Measurements from ENCODE around the gene ACADS. TPM values are rescaled to one million over a fixed set of nuclear protein-coding genes. Genes with fewer than 3 reads are reported as not detected.

ACADS gene
- total RNA-seq, 1 experiment from 2014 or later = 2.1 TPM

GRCh38 chr12:120686690-120687577 lies 38.7 kb upstream of the ACADS start, which contains the start of gene MLEC:
Gene MLEC (plus strand): TSS chr12:120687149. CDS start chr12:120687297, 148 bp downstream.
- peak; percentile 98 for DNase-seq (ENCODE audit: unreplicated experiment)
- Mint-ChIP-seq H3K27me3 (ENCODE audit: insufficient read depth, unreplicated experiment) (no peaks in the 10 kb centered on the region), H3K27ac (ENCODE audit: low read depth, unreplicated experiment) (peak within 1 kb of the TSS; percentile 86), H3K9me3 (ENCODE audit: unreplicated experiment) (no peaks in the 10 kb centered on the region), H3K4me1 (ENCODE audit: insufficient read depth, unreplicated experiment) (peaks cover 27% of the 10 kb centered on the region), H3K4me3 (ENCODE audit: unreplicated experiment) (peak within 1 kb of the TSS; percentile 87), H3K36me3 (ENCODE audit: insufficient read depth, unreplicated experiment) (peaks cover 2% of the 10 kb centered on the region)
- TF ChIP-seq CTCF (IDR thresholded peaks at IDR 0.05; ENCODE audit: unreplicated experiment) = no peak
- ChIA-PET POLR2A (interaction anchor here (0.6 to 5.8 kb wide), 17 partner anchors 11 to 320 kb away, joined by 3 to 46 read pairs (median 4); partner anchors contain the start of genes COQ5, POP5 and UNC119B), CTCF (interaction anchor here (0.5 to 2.6 kb wide), 4 partner anchors 16 to 567 kb away, joined by 3 to 14 read pairs (median 6); no protein-coding TSS in a partner anchor)
- BruUV-seq (replicated peaks) = no TSS peak
- intact Hi-C loops (cut with micrococcal nuclease) = loop anchor here (1.0 to 2.0 kb wide), 2 partner anchors 40 to 284 kb away; no protein-coding TSS in a partner anchor

GRCh38 chr12:120687578-120688289 lies 37.9 kb upstream of the ACADS start:
- ChIA-PET CTCF (interaction anchor here (0.5 to 2.6 kb wide), 12 partner anchors 14 to 568 kb away, joined by 3 to 14 read pairs (median 3); partner anchors contain the start of gene POP5), POLR2A (interaction anchor here (0.6 to 5.8 kb wide), 13 partner anchors 10 to 1304 kb away, joined by 3 to 46 read pairs (median 4); partner anchors contain the start of genes POP5 and UNC119B)
- no peaks in the 10 kb centered on the region for H3K9me3 Mint-ChIP-seq (ENCODE audit: unreplicated experiment)
- intact Hi-C loops (cut with micrococcal nuclease) = loop anchor here (1.0 to 2.0 kb wide), 3 partner anchors 41 to 284 kb away; partner anchors contain the start of gene POP5
- peaks cover 35% of the 10 kb centered on the region for H3K4me1 Mint-ChIP-seq (ENCODE audit: insufficient read depth, unreplicated experiment)
- peak overlapping the region; percentile 87 for H3K4me3 Mint-ChIP-seq (ENCODE audit: unreplicated experiment)
- TF ChIP-seq CTCF (IDR thresholded peaks at IDR 0.05; ENCODE audit: unreplicated experiment) = no peak
- peaks cover 10% of the 10 kb centered on the region for H3K36me3 Mint-ChIP-seq (ENCODE audit: insufficient read depth, unreplicated experiment)
- DNase-seq (ENCODE audit: unreplicated experiment) = no peak
- H3K27ac Mint-ChIP-seq (ENCODE audit: low read depth, unreplicated experiment) = peak overlapping the region; percentile 84
- BruUV-seq (replicated peaks) = no TSS peak
- no peaks in the 10 kb centered on the region for H3K27me3 Mint-ChIP-seq (ENCODE audit: insufficient read depth, unreplicated experiment)

DNA sequence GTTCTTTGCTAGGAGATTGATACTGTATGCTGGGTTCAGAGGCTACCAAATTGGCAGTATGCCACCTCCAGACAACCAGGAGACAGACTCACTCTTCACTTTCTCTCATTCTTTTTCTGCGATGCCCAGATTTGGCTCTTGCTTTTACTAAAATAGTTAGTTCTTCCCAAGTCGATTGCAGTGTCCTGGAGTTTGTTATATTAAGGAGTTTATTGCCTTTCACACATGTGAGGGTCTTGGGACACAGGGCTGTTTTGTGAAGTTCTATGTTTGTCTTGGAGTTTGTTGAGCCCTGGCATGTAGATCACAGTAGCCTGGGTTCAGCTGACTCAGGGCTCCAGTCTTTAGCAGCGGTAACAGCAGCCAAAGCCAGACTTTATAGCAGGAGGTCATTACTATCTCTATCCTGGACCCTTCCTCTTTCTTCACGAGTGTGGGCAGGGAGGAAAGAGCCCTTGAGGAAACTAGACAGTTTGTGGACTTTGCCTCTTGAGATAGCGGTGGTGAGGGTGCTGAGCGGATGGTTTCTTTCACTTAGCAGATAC lies 37.0 kb upstream of the ACADS start:
- POLR2A ChIA-PET = interaction anchor here (0.5 to 5.8 kb wide), 9 partner anchors 9 to 1303 kb away, joined by 3 to 46 read pairs (median 4); partner anchors contain the start of gene UNC119B
- H3K27ac Mint-ChIP-seq (ENCODE audit: low read depth, unreplicated experiment) = peak overlapping the region; percentile 84
- TF ChIP-seq CTCF (IDR thresholded peaks at IDR 0.05; ENCODE audit: unreplicated experiment) = no peak
- CTCF ChIA-PET = interaction anchor here (0.6 to 2.6 kb wide), 16 partner anchors 9 to 334 kb away, joined by 3 to 14 read pairs (median 4); partner anchors contain the start of gene POP5
- H3K9me3 Mint-ChIP-seq (ENCODE audit: unreplicated experiment) = no peaks in the 10 kb centered on the region
- TSS peak; percentile 31 for BruUV-seq (replicated peaks)
- H3K27me3 Mint-ChIP-seq (ENCODE audit: insufficient read depth, unreplicated experiment) = no peaks in the 10 kb centered on the region
- H3K4me1 Mint-ChIP-seq (ENCODE audit: insufficient read depth, unreplicated experiment) = peaks cover 36% of the 10 kb centered on the region
- H3K4me3 Mint-ChIP-seq (ENCODE audit: unreplicated experiment) = peak overlapping the region; percentile 87
- intact Hi-C loops (cut with micrococcal nuclease) = loop anchor here (1.0 kb wide), 1 partner anchor 107 kb away; the partner anchor contains the start of gene POP5
- H3K36me3 Mint-ChIP-seq (ENCODE audit: insufficient read depth, unreplicated experiment) = peaks cover 13% of the 10 kb centered on the region
- DNase-seq (ENCODE audit: unreplicated experiment) = peak; percentile 43

Data from MCF 10A (cell line).